Measurements from ENCODE around the gene NCEH1.
"Not testable (repeated sequence)": the region's sequence is repeated elsewhere in the genome, so short reads cannot be mapped to it uniquely, and the experiment has no call there.

The NCEH1 gene

DNA sequence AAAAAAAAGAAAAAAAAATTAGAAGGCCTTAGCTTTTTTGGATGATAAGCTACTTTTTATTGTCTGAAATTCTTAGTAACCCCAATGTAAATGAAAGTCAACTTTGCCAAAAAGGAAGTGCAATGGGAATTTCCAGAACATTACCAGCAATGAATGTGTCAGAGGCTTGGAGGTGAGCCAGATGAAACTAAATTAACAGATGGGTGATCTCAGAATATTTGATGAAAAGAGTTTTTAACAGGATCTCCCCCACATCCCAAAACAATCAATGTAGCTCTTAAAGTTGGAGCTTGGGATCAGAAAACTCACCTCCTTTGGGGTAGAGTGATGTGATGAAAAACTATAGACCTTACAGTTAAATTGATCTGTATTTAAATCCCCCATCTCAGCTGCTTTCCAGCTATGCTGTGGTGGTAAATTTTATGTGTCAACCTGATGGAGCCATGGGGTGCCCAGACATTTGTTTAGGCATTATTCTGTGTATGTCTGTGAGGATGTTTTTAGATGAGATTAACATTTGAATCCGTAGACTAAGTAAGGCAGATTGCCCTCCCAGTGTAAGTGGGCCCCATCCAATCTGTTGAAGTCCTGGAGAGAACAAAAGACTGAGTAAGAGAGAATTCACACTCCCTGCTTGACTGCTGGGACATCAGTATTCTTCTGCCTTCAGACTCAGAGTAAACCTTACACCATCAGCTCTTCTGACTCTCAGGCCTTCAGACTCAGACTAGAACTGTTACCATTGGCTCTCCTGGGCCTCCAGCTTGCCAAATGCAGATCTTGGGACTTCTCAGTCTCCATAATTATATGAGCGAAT, 103.4 kb downstream of the NCEH1 start:
- DNase-seq, result peak; percentile 79

DNA sequence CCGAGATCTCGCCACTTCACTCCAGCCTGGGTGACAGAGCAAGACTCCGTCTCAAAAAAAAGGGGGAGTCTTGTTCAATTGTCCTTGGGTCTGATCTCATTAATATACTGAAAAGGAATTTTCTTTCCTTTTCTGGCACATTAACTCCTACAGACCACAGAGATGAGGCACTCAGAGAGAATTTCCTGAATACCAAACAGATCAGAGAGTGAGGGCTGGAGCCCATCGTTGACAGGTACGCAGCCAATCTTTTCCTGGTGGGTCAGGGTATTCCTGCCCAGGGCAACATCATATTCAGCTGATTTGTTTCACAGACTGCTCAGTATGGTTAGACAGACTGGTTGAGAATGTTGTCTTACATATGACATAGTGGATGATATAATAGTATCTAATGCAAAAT, 104.8 kb downstream of the NCEH1 start:
- DNase-seq, result no peak

DNA sequence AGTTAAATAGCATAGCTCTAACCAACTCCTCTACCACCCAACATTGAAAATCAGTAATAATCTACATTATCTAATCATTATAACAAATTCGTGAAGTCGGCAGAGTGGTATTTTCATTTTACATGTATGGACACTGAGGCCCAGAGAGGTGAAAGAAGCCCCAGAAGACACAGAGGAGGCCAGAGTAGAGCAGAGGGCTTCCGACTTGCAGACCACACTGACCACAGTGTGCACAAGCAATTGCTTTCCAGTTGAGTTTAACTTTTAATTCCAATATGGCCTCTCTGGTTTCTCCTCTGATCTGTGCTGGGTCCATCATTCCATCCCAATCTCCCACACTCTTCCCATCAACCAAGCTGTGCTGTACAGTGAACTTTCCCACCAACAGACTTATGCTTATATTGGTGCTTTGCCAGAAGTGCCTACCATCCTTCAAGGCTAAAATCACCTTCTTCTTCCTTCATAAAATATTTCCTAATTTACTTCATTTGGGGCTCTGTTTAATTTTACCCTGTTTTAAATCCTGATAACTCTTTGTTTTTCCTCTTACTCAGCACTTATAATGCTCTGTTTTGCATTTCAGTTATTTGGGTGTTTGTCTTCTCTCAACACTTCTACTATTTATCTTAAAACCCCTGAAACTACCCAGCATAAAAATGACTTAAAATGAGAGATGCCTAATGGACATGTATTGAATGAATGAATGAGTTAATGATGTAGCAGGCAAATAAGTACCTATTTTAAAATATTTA, 105.8 kb downstream of the NCEH1 start:
- DNase-seq, result no peak

DNA sequence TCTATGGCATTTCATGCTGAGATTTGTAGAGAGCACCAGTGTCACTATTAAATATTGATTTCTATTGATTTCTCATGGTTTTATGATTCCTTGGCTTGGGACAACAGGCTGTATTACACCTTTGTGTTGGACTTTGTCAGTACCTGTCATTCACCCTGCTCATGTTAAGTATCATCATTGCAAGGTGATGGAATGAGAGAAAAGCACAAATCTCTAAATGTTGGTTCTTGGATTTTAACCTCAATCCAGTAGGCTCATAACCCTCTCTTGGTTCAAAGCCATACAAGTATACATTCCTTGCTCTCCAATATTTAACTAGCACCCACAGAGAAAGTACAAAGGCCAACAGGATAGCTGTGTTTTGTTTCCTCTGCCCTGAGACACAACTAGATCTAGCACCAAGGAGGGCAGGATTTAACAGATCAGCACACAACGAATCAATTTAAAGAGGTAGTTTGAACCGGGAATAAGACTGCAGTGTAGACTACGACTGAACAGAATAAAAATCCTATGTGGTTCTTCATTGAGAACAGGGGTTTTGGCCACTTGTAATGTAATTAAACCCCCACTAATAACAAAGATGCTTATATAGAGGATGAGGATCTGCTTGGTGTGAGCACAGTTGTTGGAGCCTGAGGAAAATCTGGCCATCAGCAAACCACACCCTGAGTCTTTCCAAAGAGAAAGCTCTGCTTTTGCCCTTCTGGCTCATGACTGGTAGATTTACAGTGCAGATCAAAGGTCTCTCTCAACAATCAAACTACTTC, 109.6 kb downstream of the NCEH1 start:
- DNase-seq, result no peak

DNA sequence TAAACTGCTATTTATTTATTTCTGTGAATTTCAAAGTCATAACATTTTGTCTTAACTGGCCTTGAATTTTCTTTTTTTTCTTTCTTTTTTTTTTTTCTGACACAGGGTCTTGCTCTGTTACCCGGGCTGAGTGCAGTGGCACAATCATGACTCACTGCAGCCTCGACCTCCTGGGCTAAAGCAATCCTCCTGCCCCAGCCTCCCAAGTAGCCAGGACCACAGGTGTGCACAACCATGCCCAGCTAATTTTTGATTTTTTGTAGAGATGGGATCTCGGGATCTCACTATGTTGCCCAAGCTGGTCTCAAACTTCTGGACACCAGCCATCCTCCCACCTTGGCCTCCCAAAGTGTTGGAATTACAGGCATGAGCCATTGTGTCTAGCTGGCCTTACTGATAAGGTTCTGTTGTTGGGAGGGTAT, 110.2 kb downstream of the NCEH1 start:
- DNase-seq, result no peak

DNA sequence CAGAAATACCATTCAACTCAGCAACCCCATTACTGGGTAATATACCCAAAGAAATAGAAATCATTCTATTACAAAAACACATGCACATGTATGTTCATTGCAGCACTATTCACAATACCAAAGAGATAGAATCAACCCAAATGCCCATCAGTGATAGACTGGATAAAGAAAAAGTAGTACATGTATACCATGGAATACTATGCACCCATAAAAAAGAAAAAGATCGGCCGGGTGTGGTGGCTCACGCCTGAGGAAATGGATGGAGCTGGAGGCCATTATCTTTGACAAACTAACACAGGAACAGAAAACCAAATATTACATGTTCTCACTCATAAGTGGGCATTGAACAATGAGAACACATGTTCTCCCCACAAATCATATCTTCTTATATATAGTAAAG, 112.0 kb downstream of the NCEH1 start:
- no peak for DNase-seq

DNA sequence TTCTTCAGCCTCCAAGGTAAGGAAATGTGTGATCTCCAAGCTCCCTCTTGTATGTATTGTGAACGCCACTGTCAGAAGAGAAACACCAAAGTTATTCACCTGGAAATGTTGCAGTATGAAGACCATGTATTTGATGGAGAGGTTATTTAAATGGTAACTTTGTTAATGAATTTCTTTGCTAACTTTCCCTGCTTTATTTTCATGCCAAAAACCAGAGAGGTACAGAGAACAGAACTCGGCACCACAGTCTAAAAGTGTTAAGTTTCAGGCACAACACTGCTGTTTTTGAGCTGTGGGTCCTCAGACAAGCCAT, 114.5 kb downstream of the NCEH1 start:
- DNase-seq, result no peak

DNA sequence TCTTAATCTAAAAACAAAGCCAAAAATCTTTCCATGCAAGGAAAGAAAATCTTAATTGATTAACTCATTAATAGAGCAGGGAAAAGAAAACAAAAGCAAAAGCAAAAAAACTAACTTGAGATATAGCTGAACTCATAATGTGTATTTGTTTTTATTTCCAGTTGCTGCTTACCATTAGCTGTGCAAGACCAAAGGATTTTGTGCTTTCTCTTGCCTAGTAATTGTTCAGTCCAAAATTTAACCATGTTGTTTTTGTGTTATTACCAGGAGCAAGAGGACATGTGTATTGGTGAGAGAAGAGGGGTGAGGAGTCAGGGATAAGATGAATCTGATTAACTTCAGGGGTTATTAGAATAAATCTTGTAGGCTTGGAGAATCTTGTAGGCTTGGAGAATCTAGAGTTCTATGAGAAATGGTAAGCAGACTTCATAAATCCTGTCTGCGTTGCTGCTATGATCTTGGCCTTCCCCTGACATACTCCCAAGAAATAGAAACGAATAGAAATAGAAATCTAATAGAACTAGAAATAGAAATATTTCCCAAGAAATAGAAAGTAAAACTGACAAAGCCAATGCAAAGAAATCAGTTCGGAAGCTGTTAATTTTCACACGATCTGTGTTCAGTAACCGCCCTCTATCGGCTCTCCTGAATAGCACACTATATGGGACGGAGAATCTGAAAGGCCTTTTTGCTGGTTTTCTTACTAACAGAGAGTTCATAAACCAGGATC, 115.0 kb downstream of the NCEH1 start:
- DNase-seq, result peak; percentile 69

DNA sequence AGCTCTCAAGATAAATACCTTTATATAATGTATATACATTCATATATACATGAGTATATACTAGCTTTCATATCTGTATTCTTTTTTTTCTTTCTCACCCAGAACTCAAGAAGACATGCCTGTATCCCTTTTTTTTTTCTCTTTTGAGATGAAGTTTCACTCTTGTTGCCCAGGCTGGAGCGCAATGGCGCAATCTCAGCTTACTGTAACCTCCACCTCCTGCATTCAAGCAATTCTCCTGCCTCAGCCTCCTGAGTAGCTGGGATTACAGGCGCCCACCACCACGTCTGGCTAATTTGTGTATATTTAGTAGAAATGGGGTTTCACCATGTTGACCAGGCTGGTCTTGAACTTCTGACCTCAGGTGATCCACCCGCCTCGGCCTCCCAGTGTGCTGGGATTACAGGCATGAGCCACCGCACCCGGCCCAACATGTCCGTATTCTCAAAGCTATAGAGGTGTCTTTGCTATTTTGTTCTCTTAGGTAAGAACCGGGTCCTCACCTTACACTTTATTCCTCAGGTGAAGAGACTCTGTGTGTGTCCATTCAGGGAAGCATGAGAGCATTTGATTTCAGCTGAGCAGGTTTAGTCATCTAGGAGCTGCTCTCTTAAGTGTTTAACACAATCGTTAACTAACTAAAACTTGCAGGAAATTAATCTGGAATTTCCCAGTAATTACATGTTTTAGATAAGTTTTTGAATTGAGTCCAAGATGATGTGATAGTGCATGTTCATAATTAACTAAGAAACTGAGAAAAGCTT, 115.8 kb downstream of the NCEH1 start:
- DNase-seq, result not testable (repeated sequence)

DNA sequence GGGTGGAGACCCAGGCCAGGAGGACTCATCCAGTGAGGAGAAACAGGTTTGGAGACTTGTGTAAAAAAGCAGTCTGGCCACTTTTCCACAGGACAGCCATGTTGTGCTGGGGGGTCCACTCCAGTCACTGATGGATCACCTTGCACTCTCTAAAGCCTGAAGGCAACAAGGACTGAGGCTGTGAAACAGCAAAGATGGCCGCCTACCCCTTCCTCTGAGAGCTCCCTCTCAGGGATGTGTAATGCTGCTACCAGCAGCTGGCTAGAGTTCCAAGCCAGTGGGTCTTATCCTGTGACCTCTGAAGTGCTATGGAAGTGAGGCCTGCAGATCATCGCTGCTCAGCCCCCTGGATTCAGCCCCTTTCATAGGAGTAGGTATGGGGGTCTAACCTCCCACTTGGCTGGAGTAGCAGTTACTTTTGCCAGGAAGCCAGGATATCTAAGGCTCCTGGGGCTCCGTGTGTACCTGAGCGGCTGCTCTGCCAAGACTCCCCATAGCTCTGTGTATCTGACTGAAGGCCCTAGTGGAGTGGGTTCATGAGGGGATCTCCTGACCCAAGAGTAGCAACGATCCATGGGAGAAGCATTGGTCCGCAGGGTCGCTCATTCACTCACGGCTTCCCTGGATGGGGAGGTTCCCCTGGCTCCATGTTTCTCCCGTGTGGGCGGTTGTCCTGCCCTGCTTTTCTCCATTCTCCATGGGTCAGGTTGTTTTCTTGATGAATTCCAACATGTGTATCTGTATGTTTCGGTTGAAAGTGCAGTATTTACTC, 117.8 kb downstream of the NCEH1 start:
- DNase-seq, result no peak

DNA sequence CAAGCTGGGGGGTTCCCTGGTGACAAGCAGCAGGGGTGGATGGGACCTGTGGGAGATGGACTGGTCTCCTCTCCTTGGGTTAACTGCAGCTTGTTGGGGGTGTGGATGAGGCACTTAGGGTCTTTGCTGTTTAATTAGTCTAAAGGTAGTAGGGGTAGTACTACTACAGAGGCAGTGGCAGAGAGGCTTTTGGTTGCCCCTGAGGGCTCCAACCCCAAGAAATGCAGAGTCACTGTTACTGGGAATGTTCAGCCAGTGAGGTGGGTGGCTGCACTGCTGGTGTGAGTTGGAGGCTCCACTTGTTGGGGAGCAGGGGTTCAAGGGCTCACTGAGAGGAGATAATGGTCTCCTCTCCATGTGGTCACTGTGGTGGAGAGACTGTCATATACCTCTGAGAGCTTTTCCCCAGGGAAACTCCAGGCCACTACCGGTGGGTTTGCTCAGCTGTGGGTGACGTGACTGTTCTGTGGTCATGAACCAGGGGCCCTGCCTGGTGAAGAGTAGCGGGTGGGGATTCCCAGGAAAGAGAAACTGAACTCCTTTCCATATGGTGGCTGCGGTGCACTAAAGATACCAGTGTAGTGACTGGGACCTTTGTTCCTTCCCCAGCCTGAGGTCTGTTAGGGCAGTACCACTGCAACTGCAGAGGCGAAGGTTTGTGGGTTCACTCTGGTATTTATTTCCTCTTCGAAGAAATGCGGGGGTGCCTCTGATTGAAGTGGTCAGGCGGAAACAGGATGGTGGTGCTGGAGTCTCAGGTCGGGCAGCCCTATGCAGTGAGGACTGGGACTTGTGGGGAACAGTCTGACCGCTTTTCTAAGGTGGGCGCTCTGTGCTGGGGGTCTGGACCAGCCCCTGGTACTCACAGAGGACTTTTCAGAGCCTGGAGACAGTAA, 118.7 kb downstream of the NCEH1 start:
- no peak for DNase-seq

DNA sequence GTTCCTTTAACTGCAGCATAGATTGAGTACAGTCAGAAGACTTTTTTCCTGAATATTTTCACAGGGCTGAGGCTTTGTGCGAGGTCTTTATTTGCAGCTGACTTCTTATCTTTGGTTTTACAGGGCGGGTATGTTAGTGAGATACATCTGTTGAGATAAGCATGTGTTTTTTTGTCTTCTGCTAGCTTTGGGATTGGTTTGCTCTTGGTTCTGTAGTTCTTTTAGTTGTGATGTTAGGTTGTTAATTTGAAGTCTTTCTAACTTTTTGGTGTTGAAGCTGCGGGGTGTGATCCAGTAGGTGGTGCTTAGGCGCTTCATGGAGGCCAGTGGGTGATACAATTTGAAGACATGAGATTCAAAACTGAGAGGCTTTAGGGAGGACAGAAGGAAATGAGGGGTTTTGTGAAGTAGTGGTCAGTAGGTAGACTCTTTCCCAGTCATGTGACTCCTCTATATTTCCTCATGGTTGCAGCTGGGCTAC, 119.7 kb downstream of the NCEH1 start:
- no peak for DNase-seq

DNA sequence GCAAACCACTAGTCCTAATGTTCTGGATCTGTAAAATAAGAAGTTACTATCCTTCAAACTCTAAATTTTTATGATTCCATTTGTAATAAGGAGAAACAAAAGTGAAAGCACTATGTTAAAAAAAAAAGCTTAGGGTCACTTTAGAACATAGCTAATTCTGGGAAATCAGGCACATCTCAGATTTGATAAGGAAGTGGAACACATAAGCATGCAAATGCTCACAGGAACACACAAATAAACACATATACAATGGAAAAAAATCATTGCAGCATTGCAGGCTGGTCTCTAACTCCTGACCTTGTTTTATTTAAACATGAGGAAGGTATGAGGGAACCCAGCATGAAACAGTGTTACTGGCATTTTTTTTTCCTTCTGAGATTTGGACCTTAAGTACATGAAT, 124.4 kb downstream of the NCEH1 start:
- DNase-seq, result no peak

DNA sequence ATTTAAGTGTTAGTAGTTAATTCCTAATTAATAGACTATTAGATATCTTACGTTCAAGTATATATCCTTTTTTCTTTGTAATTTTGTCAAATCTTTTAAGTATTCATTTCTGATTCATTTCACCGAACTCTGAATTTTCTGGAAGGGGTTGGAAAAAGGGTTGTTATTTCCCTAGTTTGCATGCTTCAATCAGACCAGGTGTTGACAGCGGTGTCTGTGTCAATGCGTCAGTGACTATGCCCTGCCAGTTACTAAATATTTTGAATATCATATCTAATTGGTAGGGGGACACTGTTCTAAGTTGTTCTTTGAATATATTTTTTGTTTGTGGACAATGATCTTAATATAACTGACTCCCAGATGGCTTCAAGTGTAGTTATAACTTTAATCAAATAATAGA, 124.9 kb downstream of the NCEH1 start:
- no peak for DNase-seq

DNA sequence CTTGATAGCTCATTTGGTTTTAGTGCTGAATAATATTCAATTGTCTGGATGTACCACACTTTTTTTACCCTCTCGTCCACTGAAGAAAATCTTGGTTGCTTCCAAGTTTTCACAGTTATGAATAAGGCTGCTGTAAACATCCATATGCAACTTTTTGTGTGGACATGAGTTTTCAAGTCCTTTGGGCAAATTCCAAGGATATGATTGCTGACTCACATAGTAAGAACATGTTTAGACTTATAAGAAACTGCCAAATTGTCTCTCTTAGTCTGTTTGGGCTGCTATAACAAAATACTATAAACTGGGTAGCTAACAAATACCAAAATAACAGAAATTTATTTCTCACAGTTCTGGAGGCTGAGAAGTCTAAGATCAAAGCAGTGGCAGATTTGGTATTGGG, 128.2 kb downstream of the NCEH1 start:
- no peak for DNase-seq

DNA sequence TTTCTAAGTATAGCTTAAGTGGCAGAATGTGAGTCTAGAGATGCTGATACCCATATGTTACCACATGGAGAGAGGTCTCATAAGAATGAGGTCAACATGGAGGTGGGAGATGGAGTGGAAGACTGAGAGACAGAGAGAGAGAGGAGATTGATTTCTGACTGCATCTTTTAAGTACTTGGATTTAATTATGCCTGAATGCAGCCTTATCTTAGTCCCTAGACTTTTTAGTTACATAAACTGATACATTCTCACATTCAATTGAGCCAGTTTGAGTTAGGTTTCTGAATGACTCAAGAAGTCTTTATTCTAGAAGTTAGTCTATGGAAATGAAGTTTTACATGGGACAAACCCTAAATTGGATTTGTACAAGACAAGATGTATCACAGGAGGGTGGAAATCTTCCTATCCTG, 129.1 kb downstream of the NCEH1 start:
- peak; percentile 52 for DNase-seq

DNA sequence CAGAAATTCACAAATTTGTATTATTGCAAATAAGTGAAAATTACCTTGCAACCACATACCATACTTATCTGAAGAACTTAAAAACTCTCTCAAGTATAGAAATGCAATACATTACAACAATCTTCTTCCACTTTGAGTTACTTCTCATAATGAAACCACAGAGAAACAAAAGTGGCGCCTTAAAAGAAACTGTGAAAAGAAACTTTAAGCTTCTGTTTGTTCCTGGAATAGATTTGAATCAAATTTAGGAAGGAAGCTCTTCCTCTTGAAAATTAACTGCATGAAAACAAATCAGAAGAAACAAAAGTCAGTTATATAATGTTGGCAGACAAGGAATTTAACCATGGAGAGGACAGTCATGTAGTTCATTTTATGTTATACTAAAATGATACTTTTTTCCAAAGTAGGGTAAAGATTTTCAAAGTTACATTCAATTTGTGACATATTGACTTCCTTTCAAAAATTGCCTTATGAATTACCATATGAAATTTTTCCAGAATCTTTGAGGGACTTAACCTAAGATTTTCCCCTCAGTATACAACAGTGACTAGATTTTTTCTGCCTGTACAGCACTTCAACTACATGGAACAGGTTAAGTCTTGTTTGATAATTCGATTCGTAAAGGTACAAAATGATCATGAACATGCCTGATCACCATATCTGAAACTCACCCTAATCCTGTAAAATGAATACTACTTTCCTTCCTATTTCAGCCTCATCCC, 130.0 kb downstream of the NCEH1 start:
- DNase-seq, result no peak

Measured in NCI-H82 (cell line).